Measurements from ENCODE around the gene LRRC52.

The LRRC52 gene

GRCh38 chr1:165543532-165544438 lies at the start of gene LRRC52:
Gene LRRC52, plus strand, starts transcription at chr1:165544000. Its CDS starts 297 bp downstream, at chr1:165544297.
- H3K9me3 ChIP-seq (ENCODE audit: control insufficient read depth in 2 of 2, low read length in 2 of 2): no peaks in the 10 kb centered on the region
- no peaks in the 10 kb centered on the region for H3K36me3 ChIP-seq (ENCODE audit: control insufficient read depth in 2 of 2, insufficient read depth in 2 of 2, low read length in 2 of 2)
- no peaks in the 10 kb centered on the region for H3K4me1 ChIP-seq (ENCODE audit: control insufficient read depth in 2 of 2, insufficient read depth in 2 of 2, low read length in 2 of 2)
- H3K27ac ChIP-seq (ENCODE audit: low read depth in 2 of 2, low read length in 2 of 2): no peak within 1 kb of the TSS
- H3K9ac ChIP-seq (ENCODE audit: low read depth in 1 of 2, low read length in 2 of 2): no peak within 1 kb of the TSS
- no peak within 1 kb of the TSS for H3K4me3 ChIP-seq (ENCODE audit: low read length in 2 of 2)
- peaks cover 2 to 4% of the 10 kb centered on the region in 2 donors for H3K27me3 ChIP-seq (ENCODE audit: control insufficient read depth in 2 of 2, insufficient read depth in 2 of 2, low read length in 2 of 2)

- H3K27me3 ChIP-seq (ENCODE audit: control insufficient read depth in 2 of 2, insufficient read depth in 2 of 2, low read length in 2 of 2): no peaks in the 10 kb centered on the region
- no peaks in the 10 kb centered on the region for H3K36me3 ChIP-seq (ENCODE audit: control insufficient read depth in 2 of 2, insufficient read depth in 2 of 2, low read length in 2 of 2)
- no peak overlapping the region for H3K9ac ChIP-seq (ENCODE audit: low read depth in 1 of 2, low read length in 2 of 2)
- no peaks in the 10 kb centered on the region for H3K4me1 ChIP-seq (ENCODE audit: control insufficient read depth in 2 of 2, insufficient read depth in 2 of 2, low read length in 2 of 2)
- H3K27ac ChIP-seq (ENCODE audit: low read depth in 2 of 2, low read length in 2 of 2): no peak overlapping the region
- no peaks in the 10 kb centered on the region for H3K9me3 ChIP-seq (ENCODE audit: control insufficient read depth in 2 of 2, low read length in 2 of 2)
- no peak overlapping the region for H3K4me3 ChIP-seq (ENCODE audit: low read length in 2 of 2)
Measured at GRCh38 chr1:165494949-165495857, 48.6 kb upstream of the LRRC52 start.

DNA sequence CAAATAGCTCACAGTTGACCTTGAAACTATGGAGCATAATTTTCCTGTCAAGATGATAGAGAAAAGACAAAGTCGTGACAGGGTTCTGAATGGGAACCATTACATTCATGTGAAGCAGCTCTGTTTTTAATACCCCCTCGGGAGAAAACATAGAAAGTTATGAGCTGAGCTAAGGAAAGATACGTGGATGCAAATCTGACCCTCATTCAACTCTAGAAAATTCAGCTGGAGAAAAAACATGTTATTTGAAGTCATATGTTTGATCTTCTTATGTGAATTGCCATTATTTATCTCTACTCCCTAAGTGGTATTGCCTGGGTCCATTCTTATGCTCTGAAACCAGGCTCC lies 48.0 kb upstream of the LRRC52 start:
- H3K27ac ChIP-seq (ENCODE audit: low read depth in 2 of 2, low read length in 2 of 2): no peak overlapping the region
- no peaks in the 10 kb centered on the region for H3K4me1 ChIP-seq (ENCODE audit: control insufficient read depth in 2 of 2, insufficient read depth in 2 of 2, low read length in 2 of 2)
- no peak overlapping the region for H3K9ac ChIP-seq (ENCODE audit: low read depth in 1 of 2, low read length in 2 of 2)
- no peaks in the 10 kb centered on the region for H3K27me3 ChIP-seq (ENCODE audit: control insufficient read depth in 2 of 2, insufficient read depth in 2 of 2, low read length in 2 of 2)
- no peaks in the 10 kb centered on the region for H3K36me3 ChIP-seq (ENCODE audit: control insufficient read depth in 2 of 2, insufficient read depth in 2 of 2, low read length in 2 of 2)
- H3K4me3 ChIP-seq (ENCODE audit: low read length in 2 of 2): no peak overlapping the region
- no peaks in the 10 kb centered on the region for H3K9me3 ChIP-seq (ENCODE audit: control insufficient read depth in 2 of 2, low read length in 2 of 2)

DNA sequence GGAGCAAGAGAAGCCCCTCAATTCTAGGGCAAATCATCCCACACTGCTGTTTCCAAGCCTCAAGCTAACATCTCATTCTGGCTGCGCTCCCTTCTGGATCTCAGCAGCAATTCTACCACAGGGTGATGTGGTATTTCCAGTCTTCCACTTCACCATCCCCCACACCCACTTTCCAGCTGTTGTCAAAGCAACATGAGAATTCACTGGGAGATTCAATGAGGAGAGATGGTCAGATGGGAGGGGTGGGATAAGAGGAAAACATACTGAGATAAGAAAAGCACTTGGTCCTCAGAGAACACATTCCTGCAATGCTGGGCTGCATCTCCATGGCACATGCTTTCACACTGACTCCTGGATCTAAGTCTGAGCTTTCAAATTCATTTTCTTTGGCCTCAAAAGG lies 47.3 kb upstream of the LRRC52 start:
- no peak overlapping the region for H3K4me3 ChIP-seq (ENCODE audit: low read length in 2 of 2)
- H3K27me3 ChIP-seq (ENCODE audit: control insufficient read depth in 2 of 2, insufficient read depth in 2 of 2, low read length in 2 of 2): no peaks in the 10 kb centered on the region
- no peak overlapping the region for H3K27ac ChIP-seq (ENCODE audit: low read depth in 2 of 2, low read length in 2 of 2)
- no peak overlapping the region for H3K9ac ChIP-seq (ENCODE audit: low read depth in 1 of 2, low read length in 2 of 2)
- H3K9me3 ChIP-seq (ENCODE audit: control insufficient read depth in 2 of 2, low read length in 2 of 2): no peaks in the 10 kb centered on the region
- no peaks in the 10 kb centered on the region for H3K4me1 ChIP-seq (ENCODE audit: control insufficient read depth in 2 of 2, insufficient read depth in 2 of 2, low read length in 2 of 2)
- no peaks in the 10 kb centered on the region for H3K36me3 ChIP-seq (ENCODE audit: control insufficient read depth in 2 of 2, insufficient read depth in 2 of 2, low read length in 2 of 2)

DNA sequence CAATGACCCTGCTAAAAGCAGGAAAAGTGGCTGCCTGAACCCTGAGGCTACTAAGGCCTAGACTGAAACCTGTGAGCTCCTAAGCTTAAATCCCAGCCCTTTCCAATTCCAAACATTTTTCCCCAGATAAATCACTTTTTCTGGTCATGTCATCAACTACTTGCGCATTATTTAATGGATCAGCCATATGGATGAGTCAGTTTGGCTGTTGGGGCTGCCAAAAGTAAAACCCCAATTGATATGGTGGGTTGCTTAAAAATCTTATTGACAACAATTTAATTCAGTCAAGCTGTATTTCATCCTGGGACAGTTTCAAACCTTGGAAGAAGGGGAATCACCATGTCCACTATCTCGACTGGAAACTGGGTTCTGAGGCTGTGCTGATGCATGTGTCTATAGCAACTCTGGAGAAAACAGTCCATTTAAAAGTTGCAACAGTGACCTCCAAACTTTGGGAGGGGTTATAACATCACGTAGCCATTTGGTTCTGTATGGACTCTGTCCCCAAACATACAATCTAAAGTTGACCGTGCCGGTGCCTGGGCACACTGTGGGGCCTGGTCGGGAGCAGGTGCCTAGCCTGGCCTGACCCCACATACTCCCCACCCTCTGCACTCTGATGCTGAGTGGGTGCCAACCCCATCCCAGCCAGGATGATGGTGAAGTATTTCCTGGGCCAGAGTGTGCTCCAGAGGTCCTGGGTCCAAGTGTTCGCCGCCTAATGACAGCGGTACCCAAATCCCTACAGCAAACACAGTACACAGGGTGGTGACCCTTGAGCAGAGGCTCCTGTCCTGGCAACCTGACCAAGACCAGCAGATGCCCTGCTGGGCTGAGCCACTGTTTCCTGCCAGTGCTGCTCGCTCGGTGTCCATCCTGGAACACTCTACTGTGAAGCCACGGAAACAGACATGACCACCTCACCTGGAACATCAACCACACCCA lies 46.5 kb upstream of the LRRC52 start:
- Histone ChIP-seq H3K9ac (ENCODE audit: low read depth in 1 of 2, low read length in 2 of 2) (no peak overlapping the region), H3K27ac (ENCODE audit: low read depth in 2 of 2, low read length in 2 of 2) (no peak overlapping the region), H3K4me1 (ENCODE audit: control insufficient read depth in 2 of 2, insufficient read depth in 2 of 2, low read length in 2 of 2) (no peaks in the 10 kb centered on the region), H3K4me3 (ENCODE audit: low read length in 2 of 2) (no peak overlapping the region), H3K36me3 (ENCODE audit: control insufficient read depth in 2 of 2, insufficient read depth in 2 of 2, low read length in 2 of 2) (no peaks in the 10 kb centered on the region), H3K27me3 (ENCODE audit: control insufficient read depth in 2 of 2, insufficient read depth in 2 of 2, low read length in 2 of 2) (no peaks in the 10 kb centered on the region), H3K9me3 (ENCODE audit: control insufficient read depth in 2 of 2, low read length in 2 of 2) (no peaks in the 10 kb centered on the region)

- Histone ChIP-seq H3K9me3 (ENCODE audit: control insufficient read depth in 2 of 2, low read length in 2 of 2) (no peaks in the 10 kb centered on the region), H3K9ac (ENCODE audit: low read depth in 1 of 2, low read length in 2 of 2) (no peak overlapping the region), H3K36me3 (ENCODE audit: control insufficient read depth in 2 of 2, insufficient read depth in 2 of 2, low read length in 2 of 2) (no peaks in the 10 kb centered on the region), H3K4me1 (ENCODE audit: control insufficient read depth in 2 of 2, insufficient read depth in 2 of 2, low read length in 2 of 2) (no peaks in the 10 kb centered on the region), H3K27ac (ENCODE audit: low read depth in 2 of 2, low read length in 2 of 2) (no peak overlapping the region), H3K27me3 (ENCODE audit: control insufficient read depth in 2 of 2, insufficient read depth in 2 of 2, low read length in 2 of 2) (no peaks in the 10 kb centered on the region), H3K4me3 (ENCODE audit: low read length in 2 of 2) (no peak overlapping the region)
Measured at GRCh38 chr1:165501330-165501969, 42.4 kb upstream of the LRRC52 start.

DNA sequence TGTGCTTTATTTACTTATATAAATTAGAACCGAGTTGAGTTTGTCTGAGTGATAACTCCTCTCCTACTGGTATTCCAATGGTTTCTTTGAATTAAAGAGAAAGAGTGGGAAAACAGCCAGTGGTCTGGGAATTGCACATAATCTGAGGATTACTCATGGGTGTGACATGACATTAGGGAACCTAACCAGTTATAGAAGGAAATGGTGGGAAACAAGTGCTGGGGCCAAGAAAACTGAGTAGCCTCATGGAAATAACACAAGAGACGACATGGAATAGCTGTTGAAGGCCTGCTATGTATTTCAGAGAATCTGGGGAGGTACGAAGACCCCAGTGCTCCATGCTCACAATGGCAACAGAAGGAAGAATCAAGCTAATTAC lies 41.8 kb upstream of the LRRC52 start:
- no peak overlapping the region for H3K27ac ChIP-seq (ENCODE audit: low read depth in 2 of 2, low read length in 2 of 2)
- no peaks in the 10 kb centered on the region for H3K36me3 ChIP-seq (ENCODE audit: control insufficient read depth in 2 of 2, insufficient read depth in 2 of 2, low read length in 2 of 2)
- H3K4me3 ChIP-seq (ENCODE audit: low read length in 2 of 2): no peak overlapping the region
- H3K4me1 ChIP-seq (ENCODE audit: control insufficient read depth in 2 of 2, insufficient read depth in 2 of 2, low read length in 2 of 2): no peaks in the 10 kb centered on the region
- no peaks in the 10 kb centered on the region for H3K9me3 ChIP-seq (ENCODE audit: control insufficient read depth in 2 of 2, low read length in 2 of 2)
- no peaks in the 10 kb centered on the region for H3K27me3 ChIP-seq (ENCODE audit: control insufficient read depth in 2 of 2, insufficient read depth in 2 of 2, low read length in 2 of 2)
- no peak overlapping the region for H3K9ac ChIP-seq (ENCODE audit: low read depth in 1 of 2, low read length in 2 of 2)

DNA sequence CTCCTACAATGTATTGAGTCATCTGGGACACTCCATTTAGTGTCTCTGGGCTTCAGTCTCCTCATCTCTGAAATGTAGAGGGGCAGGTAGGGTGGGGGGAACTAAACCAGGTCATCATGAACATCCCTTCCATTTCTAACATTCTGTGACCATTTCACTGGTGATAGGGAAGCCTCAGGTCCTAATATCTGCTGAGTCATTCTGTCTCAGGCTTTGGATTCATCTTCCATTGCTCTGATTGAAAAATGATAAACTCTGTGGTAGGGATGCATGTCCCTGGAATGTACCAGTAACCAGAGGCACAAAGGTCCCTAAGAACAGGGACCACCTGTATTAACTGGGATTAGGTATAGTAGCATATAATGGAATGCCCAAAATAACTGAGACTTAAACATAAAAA lies 36.2 kb upstream of the LRRC52 start:
- no peaks in the 10 kb centered on the region for H3K36me3 ChIP-seq (ENCODE audit: control insufficient read depth in 2 of 2, insufficient read depth in 2 of 2, low read length in 2 of 2)
- H3K27me3 ChIP-seq (ENCODE audit: control insufficient read depth in 2 of 2, insufficient read depth in 2 of 2, low read length in 2 of 2): no peaks in the 10 kb centered on the region
- no peak overlapping the region for H3K4me3 ChIP-seq (ENCODE audit: low read length in 2 of 2)
- H3K9me3 ChIP-seq (ENCODE audit: control insufficient read depth in 2 of 2, low read length in 2 of 2): no peaks in the 10 kb centered on the region
- no peak overlapping the region for H3K9ac ChIP-seq (ENCODE audit: low read depth in 1 of 2, low read length in 2 of 2)
- H3K4me1 ChIP-seq (ENCODE audit: control insufficient read depth in 2 of 2, insufficient read depth in 2 of 2, low read length in 2 of 2): no peaks in the 10 kb centered on the region
- H3K27ac ChIP-seq (ENCODE audit: low read depth in 2 of 2, low read length in 2 of 2): no peak overlapping the region

- no peaks in the 10 kb centered on the region for H3K36me3 ChIP-seq (ENCODE audit: control insufficient read depth in 2 of 2, insufficient read depth in 2 of 2, low read length in 2 of 2)
- no peak overlapping the region for H3K4me3 ChIP-seq (ENCODE audit: low read length in 2 of 2)
- no peaks in the 10 kb centered on the region for H3K9me3 ChIP-seq (ENCODE audit: control insufficient read depth in 2 of 2, low read length in 2 of 2)
- no peaks in the 10 kb centered on the region for H3K27me3 ChIP-seq (ENCODE audit: control insufficient read depth in 2 of 2, insufficient read depth in 2 of 2, low read length in 2 of 2)
- H3K27ac ChIP-seq (ENCODE audit: low read depth in 2 of 2, low read length in 2 of 2): no peak overlapping the region
- no peak overlapping the region for H3K9ac ChIP-seq (ENCODE audit: low read depth in 1 of 2, low read length in 2 of 2)
- no peaks in the 10 kb centered on the region for H3K4me1 ChIP-seq (ENCODE audit: control insufficient read depth in 2 of 2, insufficient read depth in 2 of 2, low read length in 2 of 2)
Measured at GRCh38 chr1:165508291-165508690, 35.5 kb upstream of the LRRC52 start.

Measured in mucosa of rectum (tissue), 2 donors.